ENCODE measurements around the gene GATD1. TPM values are rescaled to one million over a fixed set of nuclear protein-coding genes. Genes with fewer than 3 reads are reported as not detected.

GATD1 gene
- polyA plus RNA-seq, 10 donors, result 30.5 to 49.5 (median 39.2) TPM

GRCh38 chr11:813456-814096, 36.3 kb upstream of the GATD1 start:
- no peak for DNase-seq

GRCh38 chr11:813072-813455, 35.8 kb upstream of the GATD1 start:
- no peak for DNase-seq

DNA sequence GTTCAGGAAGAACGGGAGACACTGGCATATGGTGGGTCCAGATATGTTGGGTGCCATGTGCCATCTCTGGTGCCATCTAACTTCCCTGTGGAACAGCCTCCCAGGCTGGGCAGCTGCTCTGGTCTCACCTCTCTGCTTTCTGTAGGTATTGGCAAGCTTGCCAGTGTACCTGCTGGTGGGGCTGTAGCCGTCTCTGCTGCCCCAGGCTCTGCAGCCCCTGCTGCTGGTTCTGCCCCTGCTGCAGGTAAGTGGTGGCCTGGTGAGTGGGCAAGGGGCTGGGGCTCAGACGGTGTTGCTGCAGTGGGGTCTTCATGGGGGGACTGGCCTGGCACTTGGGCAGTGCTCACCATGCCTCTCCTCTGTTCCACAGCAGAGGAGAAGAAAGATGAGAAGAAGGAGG, 35.1 kb upstream of the GATD1 start:
- no peak for DNase-seq

DNA sequence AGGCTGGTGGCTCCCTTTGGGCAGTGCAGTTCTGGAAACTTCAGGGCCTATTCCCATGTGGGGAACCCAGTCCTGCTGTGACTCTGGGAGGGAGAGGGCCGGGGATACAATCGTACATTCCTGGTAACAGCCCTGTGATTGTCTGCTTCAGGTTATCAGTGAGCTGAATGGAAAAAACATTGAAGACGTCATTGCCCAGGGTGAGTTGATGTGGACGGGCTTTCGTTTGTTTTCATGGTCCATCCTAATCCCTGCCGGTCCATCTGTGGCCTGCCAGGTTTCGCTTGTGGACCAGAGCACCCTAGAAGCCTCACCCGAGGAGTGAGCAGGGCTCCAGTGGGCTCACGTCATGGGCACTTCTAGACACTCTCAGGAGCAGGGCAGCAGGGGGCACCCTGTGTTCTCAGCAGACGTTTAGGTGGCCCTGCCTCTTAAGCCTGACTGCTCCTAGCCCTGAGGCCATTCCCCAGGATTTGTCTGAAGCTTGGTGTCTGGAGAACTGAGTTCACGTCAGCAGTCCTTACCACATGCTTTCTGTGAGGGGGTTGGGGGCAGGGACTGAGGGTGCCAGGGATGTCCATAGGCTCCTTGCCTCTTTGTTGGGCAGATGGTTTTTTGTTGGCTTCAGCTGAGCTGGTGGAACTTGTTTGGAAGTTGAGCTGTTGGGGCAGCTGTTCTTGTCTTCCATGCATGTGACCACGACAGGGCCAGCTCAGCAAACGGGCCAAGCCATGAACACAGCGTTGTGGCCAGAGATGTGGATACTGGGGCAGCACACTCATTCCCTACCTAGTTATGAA, 34.4 kb upstream of the GATD1 start:
- no peak for DNase-seq

GRCh38 chr11:810040-810567, 32.8 kb upstream of the GATD1 start:
- DNase-seq, result no peak

- peak; percentile 98 to 100 (median 99) for DNase-seq
Observed at GRCh38 chr11:809287-810039, 32.2 kb upstream of the GATD1 start, which contains the start of gene RPLP2. Gene RPLP2, plus strand, starts transcription at chr11:809967. Its CDS starts 268 bp downstream, at chr11:810235.

DNA sequence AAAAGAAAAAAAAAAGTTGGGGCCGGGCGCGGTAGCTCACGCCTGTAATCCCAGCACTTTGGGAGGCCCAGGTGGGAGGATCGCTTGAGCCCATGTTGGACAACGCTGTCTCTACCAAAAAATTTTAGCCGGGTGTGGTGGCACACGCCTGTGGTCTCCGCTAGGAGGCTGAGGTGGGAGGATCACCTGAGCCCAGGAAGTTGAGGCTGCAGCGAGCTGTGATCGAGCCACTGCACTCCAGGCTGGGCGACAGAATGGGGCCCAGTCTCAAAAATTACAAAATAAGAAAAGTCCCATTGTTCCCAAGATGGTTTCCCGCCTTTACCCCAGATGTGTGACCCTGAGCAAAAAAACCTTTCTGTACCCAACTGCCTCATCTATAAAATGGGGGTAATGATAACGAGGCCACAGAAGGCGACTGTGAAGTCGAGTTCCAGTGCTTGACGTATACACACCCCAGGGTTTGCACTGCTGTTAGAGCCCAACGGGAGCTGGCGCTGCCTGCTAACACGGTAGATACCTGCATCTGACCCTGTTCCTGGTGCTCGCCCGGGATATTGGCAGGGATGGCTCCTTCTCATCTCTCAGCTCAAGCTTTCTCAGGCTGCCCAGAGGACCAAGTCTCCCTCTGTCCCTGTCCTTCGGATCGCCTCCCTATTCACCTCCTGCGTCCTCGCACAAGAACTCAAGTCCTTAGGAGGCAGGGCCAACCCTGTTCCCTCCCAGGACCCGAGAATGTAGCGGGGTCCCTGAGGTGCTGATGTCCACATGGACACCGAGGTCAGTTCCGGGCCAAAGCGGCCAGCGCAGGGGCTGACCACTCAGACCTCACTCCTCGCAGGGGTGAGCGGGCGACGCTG, 31.4 kb upstream of the GATD1 start:
- DNase-seq, result no peak

- DNase-seq, result no peak
Observed at GRCh38 chr11:804599-804964, 27.3 kb upstream of the GATD1 start.

- no peak for DNase-seq
Observed at GRCh38 chr11:803770-804598, 26.7 kb upstream of the GATD1 start.

DNA sequence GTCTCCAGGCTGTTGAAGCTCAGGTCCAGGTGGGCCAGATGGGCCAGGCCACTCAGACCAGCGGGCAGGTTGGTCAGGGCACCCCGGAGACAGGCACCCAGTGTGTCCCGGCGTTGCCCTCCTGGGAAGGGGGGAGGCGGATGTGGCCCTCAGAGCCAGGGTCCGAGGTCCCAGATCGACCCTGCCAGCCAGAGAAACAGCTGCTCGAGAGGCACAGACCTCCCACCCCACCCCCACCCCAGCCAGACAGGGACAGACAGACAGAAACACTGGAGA, 26.1 kb upstream of the GATD1 start:
- no peak for DNase-seq

GRCh38 chr11:802693-803466, 25.6 kb upstream of the GATD1 start:
- DNase-seq, result no peak

GRCh38 chr11:802018-802617, 24.8 kb upstream of the GATD1 start:
- no peak for DNase-seq

GRCh38 chr11:801097-801780, 24.0 kb upstream of the GATD1 start:
- DNase-seq, result no peak

DNA sequence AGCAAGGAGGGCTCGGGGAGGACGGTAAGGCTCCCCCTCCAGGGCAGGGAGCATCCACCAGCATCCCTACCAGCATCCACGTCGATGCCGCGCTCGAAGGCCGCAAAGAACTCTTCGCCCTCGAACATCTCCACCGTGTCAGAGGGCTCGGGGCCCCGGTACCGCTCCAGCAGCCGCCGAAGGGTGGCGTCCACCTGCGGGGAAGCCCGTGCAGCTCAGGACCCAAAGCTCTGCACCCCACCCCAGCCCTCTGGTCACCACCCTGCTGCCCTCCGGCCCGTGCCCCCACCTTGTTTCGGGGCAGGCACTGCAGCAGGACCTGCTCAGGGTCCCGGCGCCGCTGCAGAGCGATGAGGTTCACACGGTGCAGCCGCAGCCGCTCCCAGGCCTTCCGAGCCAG, 23.2 kb upstream of the GATD1 start:
- DNase-seq, result no peak

GRCh38 chr11:799641-800316, 22.5 kb upstream of the GATD1 start:
- no peak for DNase-seq

DNA sequence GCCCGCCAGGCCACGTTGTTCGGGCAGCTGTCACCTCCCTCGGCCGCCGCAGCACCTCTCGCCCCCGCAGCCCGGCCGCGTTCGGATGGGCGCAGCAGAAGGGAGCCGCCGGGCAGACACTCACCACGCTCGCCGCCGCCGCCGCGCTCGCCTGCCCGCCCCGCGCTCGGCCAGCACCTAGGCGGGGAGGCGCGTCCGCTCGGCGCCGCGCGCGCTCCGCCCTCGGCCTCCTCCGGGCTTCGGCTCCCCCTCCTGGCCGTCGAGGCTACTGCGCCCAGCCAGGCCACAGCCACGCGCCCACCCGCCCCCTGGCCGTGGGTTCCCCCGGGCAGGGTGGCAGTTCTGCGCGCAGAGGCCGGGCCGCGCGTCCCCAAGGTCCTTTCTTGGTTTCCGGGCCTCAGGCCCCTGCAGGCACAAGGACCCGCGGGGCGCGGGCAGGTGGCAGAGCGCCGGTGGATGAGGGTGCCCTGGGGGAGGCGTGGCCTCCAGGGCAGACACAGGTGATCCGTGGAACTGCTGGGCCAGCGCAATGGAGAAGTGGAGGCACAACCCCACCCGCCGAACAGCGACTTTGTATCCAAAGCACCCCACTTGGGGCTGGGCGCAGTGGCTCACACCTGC, 20.9 kb upstream of the GATD1 start, which contains the start of gene SLC25A22:
SLC25A22 (minus strand) TSS at position 189 of the 621 bp plus-strand sequence. CDS start 3,275 bp downstream, outside the sequence.
- peak; percentile 75 to 95 (median 88) for DNase-seq

- peak; percentile 78 to 95 (median 87) for DNase-seq
Observed at GRCh38 chr11:797296-798092, 20.2 kb upstream of the GATD1 start.

Data from muscle of back (tissue), 11 donors.